ENCODE data around the gene CCDC88C. TPM values are rescaled to one million over a fixed set of nuclear protein-coding genes. Genes with fewer than 3 reads are reported as not detected.

CCDC88C gene
- total RNA-seq, 2 donors from 2014 or later = 36.3 to 57.4 TPM

- intact Hi-C loops (cut with DNase I) = no loop called here
- Histone ChIP-seq H3K27ac (no peak overlapping the region), H3K36me3 (replicated peaks in 1 of 2; ENCODE audit: insufficient read depth in 1 of 2, low read depth in 2 of 2) (no peaks in the 10 kb centered on the region), H3K4me1 (peaks cover 46% of the 10 kb centered on the region), H3K4me3 (no peak overlapping the region), H3K9me3 (no peaks in the 10 kb centered on the region), H3K27me3 (no peaks in the 10 kb centered on the region)
- TF ChIP-seq CTCF (IDR thresholded peaks at IDR 0.05) (no peak), POLR2A (IDR thresholded peaks at IDR 0.05) (no peak)
- ATAC-seq (no peak), DNase-seq (no peak)
- WGBS, 2 donors = 77 to 82% methylated on average over 19 of the region's 19 CpGs
These were observed 24.9 kb downstream of the CCDC88C start for GRCh38 chr14:91392623-91393303.

- H3K4me3 ChIP-seq = no peak overlapping the region
- 70 to 82% methylated on average over 10 to 12 of the region's 12 CpGs for WGBS, 2 donors
- no peak for ATAC-seq
- intact Hi-C loops (cut with DNase I) = no loop called here
- H3K27ac ChIP-seq = no peak overlapping the region
- TF ChIP-seq POLR2A (IDR thresholded peaks at IDR 0.05) (no peak), CTCF (IDR thresholded peaks at IDR 0.05) (no peak)
- H3K27me3 ChIP-seq = no peaks in the 10 kb centered on the region
- no peak for DNase-seq
- H3K9me3 ChIP-seq = no peaks in the 10 kb centered on the region
- H3K4me1 ChIP-seq = peaks cover 27% of the 10 kb centered on the region
- H3K36me3 ChIP-seq (replicated peaks in 1 of 2; ENCODE audit: insufficient read depth in 1 of 2, low read depth in 2 of 2) = no peaks in the 10 kb centered on the region
These were observed 27.3 kb downstream of the CCDC88C start for GRCh38 chr14:91390165-91390778.

- Histone ChIP-seq H3K9me3 (no peaks in the 10 kb centered on the region), H3K27ac (no peak overlapping the region), H3K36me3 (replicated peaks in 1 of 2; ENCODE audit: insufficient read depth in 1 of 2, low read depth in 2 of 2) (no peaks in the 10 kb centered on the region), H3K27me3 (no peaks in the 10 kb centered on the region), H3K4me3 (no peak overlapping the region), H3K4me1 (peaks cover 27% of the 10 kb centered on the region)
- DNase-seq = no peak
- no peak for TF ChIP-seq POLR2A (IDR thresholded peaks at IDR 0.05)
- no peak for TF ChIP-seq CTCF (IDR thresholded peaks at IDR 0.05)
- ATAC-seq = no peak
- intact Hi-C loops (cut with DNase I) = no loop called here
- 71 to 78% methylated on average over 5 of the region's 5 CpGs for WGBS, 2 donors
These were observed 28.5 kb downstream of the CCDC88C start for GRCh38 chr14:91389150-91389549.

GRCh38 chr14:91388551-91388975 is 29.1 kb downstream of the CCDC88C start:
- no peak for TF ChIP-seq CTCF (IDR thresholded peaks at IDR 0.05)
- no peak for TF ChIP-seq POLR2A (IDR thresholded peaks at IDR 0.05)
- Histone ChIP-seq H3K4me3 (no peak overlapping the region), H3K4me1 (peaks cover 27% of the 10 kb centered on the region), H3K36me3 (replicated peaks in 1 of 2; ENCODE audit: insufficient read depth in 1 of 2, low read depth in 2 of 2) (no peaks in the 10 kb centered on the region), H3K9me3 (no peaks in the 10 kb centered on the region), H3K27me3 (no peaks in the 10 kb centered on the region), H3K27ac (no peak overlapping the region)
- DNase-seq (peak in 1 of 4 donors; percentile 31), ATAC-seq (no peak)
- intact Hi-C loops (cut with DNase I) = no loop called here
- WGBS, 2 donors = 75 to 89% methylated on average over 12 to 13 of the region's 13 CpGs
